ENCODE measurements around the gene NLGN1. TPM values are rescaled to one million over a fixed set of nuclear protein-coding genes. Genes with fewer than 3 reads are reported as not detected.

The NLGN1 gene
- total RNA-seq, 1 experiment from 2014 or later: 5.2 TPM

DNA sequence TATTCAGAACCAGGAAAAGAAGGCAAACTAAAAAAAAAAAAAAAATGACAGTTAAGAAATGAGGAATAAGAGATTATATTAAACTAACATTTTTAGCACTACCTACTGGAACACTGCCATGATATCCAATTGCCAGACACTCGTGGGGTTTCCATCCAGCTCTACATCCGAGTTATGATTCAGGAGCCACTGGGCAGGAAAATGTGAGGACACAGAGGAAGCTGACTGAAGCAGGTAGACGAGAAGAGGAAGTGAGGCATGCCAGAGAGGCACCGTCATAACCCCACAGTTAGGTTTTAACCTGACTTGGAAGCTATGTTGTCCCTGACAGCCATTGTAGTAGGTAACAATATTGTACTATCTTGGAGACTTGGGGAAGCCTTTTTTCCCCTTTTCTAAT is 495.0 kb downstream of the NLGN1 start:
- Histone ChIP-seq H3K27me3 (ENCODE audit: insufficient read depth, low read length) (no peaks in the 10 kb centered on the region), H3K79me1 (ENCODE audit: insufficient read depth, low read depth, low read length, poor library complexity, severe bottlenecking) (no peaks in the 10 kb centered on the region), H2AFZ (ENCODE audit: low read length) (no peak overlapping the region), H4K20me1 (ENCODE audit: control insufficient read depth, insufficient read depth, insufficient read length) (no peaks in the 10 kb centered on the region), H4K5ac (ENCODE audit: insufficient read length, low read depth, low read length) (no peak overlapping the region), H3K14ac (ENCODE audit: insufficient read depth, low read length) (no peak overlapping the region), H3K23ac (ENCODE audit: insufficient read length, low read depth, low read length) (no peak overlapping the region), H3K79me2 (ENCODE audit: insufficient read depth, low read length) (no peaks in the 10 kb centered on the region), H3K18ac (ENCODE audit: insufficient read length, low read depth, low read length) (no peak overlapping the region), H3K23me2 (ENCODE audit: insufficient read length, low read depth, low read length, poor library complexity, severe bottlenecking) (no peaks in the 10 kb centered on the region), H3T11ph (ENCODE audit: low read length) (no peak overlapping the region), H3K56ac (ENCODE audit: insufficient read length, low read depth, low read length) (no peak overlapping the region), H4K91ac (ENCODE audit: insufficient read length, low read depth, low read length) (no peak overlapping the region), H3K9me3 (ENCODE audit: control insufficient read depth, low read depth, low read length) (no peaks in the 10 kb centered on the region), H4K8ac (replicated peaks; ENCODE audit: insufficient read length, low read depth, low read length) (no peak overlapping the region), H3K9ac (ENCODE audit: extremely low read depth, insufficient read length, low read length) (no peak overlapping the region), H2BK120ac (ENCODE audit: low read depth, low read length, poor library complexity, severe bottlenecking) (no peak overlapping the region), H2AK5ac (ENCODE audit: insufficient read length, low read length) (no peak overlapping the region), H2BK15ac (ENCODE audit: low read depth, low read length) (no peak overlapping the region), H2BK5ac (ENCODE audit: insufficient read length, low read length) (no peak overlapping the region), H3K27ac (ENCODE audit: insufficient read length, low read depth, low read length) (no peak overlapping the region), H2BK12ac (ENCODE audit: insufficient read length, low read depth, low read length) (no peak overlapping the region), H3K4me2 (ENCODE audit: insufficient read depth, insufficient read length, low read length) (no peak overlapping the region), H3K4me1 (ENCODE audit: insufficient read depth, low read length) (no peaks in the 10 kb centered on the region; the same call in 1 of the 2 replicates), H2BK20ac (ENCODE audit: low read depth, low read length, poor library complexity, severe bottlenecking) (no peak overlapping the region), H3K4ac (ENCODE audit: low read depth, low read length) (no peak overlapping the region)
- H3K27me3 Mint-ChIP-seq (ENCODE audit: low read depth): no peaks in the 10 kb centered on the region
- no peak overlapping the region for H3K4me3 Mint-ChIP-seq
- H3K36me3 Mint-ChIP-seq (ENCODE audit: insufficient read depth in 1 of 3, low read depth in 3 of 3): no peaks in the 10 kb centered on the region
- TF ChIP-seq, protein P1, sequence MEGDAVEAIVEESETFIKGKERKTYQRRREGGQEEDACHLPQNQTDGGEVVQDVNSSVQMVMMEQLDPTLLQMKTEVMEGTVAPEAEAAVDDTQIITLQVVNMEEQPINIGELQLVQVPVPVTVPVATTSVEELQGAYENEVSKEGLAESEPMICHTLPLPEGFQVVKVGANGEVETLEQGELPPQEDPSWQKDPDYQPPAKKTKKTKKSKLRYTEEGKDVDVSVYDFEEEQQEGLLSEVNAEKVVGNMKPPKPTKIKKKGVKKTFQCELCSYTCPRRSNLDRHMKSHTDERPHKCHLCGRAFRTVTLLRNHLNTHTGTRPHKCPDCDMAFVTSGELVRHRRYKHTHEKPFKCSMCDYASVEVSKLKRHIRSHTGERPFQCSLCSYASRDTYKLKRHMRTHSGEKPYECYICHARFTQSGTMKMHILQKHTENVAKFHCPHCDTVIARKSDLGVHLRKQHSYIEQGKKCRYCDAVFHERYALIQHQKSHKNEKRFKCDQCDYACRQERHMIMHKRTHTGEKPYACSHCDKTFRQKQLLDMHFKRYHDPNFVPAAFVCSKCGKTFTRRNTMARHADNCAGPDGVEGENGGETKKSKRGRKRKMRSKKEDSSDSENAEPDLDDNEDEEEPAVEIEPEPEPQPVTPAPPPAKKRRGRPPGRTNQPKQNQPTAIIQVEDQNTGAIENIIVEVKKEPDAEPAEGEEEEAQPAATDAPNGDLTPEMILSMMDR (conservative IDR thresholded peaks at IDR 0.05): no peak
- WGBS (ENCODE audit: extremely low coverage, insufficient read length, low lambda C conversion rate): no CpG with 5 or more reads among the region's 4 CpGs
- no peak overlapping the region for H3K27ac Mint-ChIP-seq
- no peak for DNase-seq
- H3K9me3 Mint-ChIP-seq: no peaks in the 10 kb centered on the region
- peaks cover 9 to 23% of the 10 kb centered on the region in 2 experiments for H3K4me1 Mint-ChIP-seq

Measured in H9 (cell line).